B cell (primary cell): ENCODE results near the gene DPP10. TPM values are rescaled to one million over a fixed set of nuclear protein-coding genes. Genes with fewer than 3 reads are reported as not detected.

Experiments used
- ATAC-seq: fragments of 200-7000 bp; cut with Tn5 transposase; one replicate; pipeline ENCODE4 v1.10.0; 2021; ENCODE audit warnings: low read depth, mild to moderate bottlenecking, moderate number of reproducible peaks, moderate library complexity
- CTCF ChIA-PET: fragments of 350-600 bp; sonication (Branson Sonifier 250); formaldehyde crosslinking; loops from one replicate; lab custom pipeline; 2021; ENCODE audit warnings: antibody characterized with exemption, inconsistent platforms; lab: Charles Lee
- POLR2A ChIA-PET: fragments of 350-600 bp; sonication (Branson Sonifier 250); formaldehyde crosslinking; loops from one replicate; lab custom pipeline; 2021; ENCODE audit warnings: antibody characterized with exemption; lab: Charles Lee
- DNase-seq: peaks from one replicate; pipeline ENCODE4 v3.0.0; 2013
- H2AFZ ChIP-seq: 2 replicates; pipeline ENCODE4 v1.6.1; 2012; ENCODE audit warnings: mild to moderate bottlenecking, low read depth, low read length; ENCODE audit not compliant: insufficient read depth, poor library complexity, severe bottlenecking
- H3K27ac ChIP-seq, 2 donors: 1 replicate in 1 of 2; 2 replicates in 1 of 2; pipeline ENCODE4 v1.5.1; 2012 to 2013; ENCODE audit warnings: low read length in 2 of 2, mild to moderate bottlenecking in 2 of 2, moderate library complexity in 1 of 2
- H3K27me3 ChIP-seq, 4 experiments: fragments of 200-600 bp in 1 of 4; sonication (generic) in 1 of 4; replicated peaks in 1 of 4; 1 replicate in 2 of 4; 2 replicates in 2 of 4; pipeline versions ENCODE4 v1.6.1 to v1.7.0; 2013 to 2016; ENCODE audit warnings: low read length in 3 of 4, mild to moderate bottlenecking in 2 of 4, mixed read lengths in 1 of 4, moderate library complexity in 1 of 4; ENCODE audit not compliant: insufficient read depth in 4 of 4, control insufficient read depth in 3 of 4; ENCODE audit errors: control extremely low read depth in 1 of 4
- H3K36me3 ChIP-seq, 2 experiments: replicated peaks in 1 of 2; 1 replicate in 1 of 2; 2 replicates in 1 of 2; pipeline versions ENCODE4 v1.6.1 to v1.7.1; 2013; ENCODE audit warnings: low read length in 1 of 2; ENCODE audit not compliant: insufficient read depth in 2 of 2, control insufficient read depth in 1 of 2; ENCODE audit errors: control extremely low read depth in 1 of 2, extremely low read depth in 1 of 2
- H3K4me1 ChIP-seq, 2 donors: fragments of 200-600 bp in 1 of 2; sonication (generic) in 1 of 2; 1 replicate in 1 of 2; 2 replicates in 1 of 2; pipeline versions ENCODE4 v1.5.1 to v1.6.1; 2013 to 2017; ENCODE audit warnings: low read length in 2 of 2; ENCODE audit not compliant: control insufficient read depth in 2 of 2, insufficient read depth in 2 of 2
- H3K4me2 ChIP-seq: replicated peaks from 2 replicates; pipeline ENCODE3; 2012; ENCODE audit warnings: mild to moderate bottlenecking, low read depth, low read length; ENCODE audit not compliant: poor library complexity, severe bottlenecking
- H3K4me3 ChIP-seq, 5 experiments: fragments of 200-600 bp in 1 of 5; sonication (generic) in 1 of 5; 1 replicate in 3 of 5; 2 replicates in 2 of 5; pipeline versions ENCODE4 v1.5.1 to v1.7.0; 2011 to 2016; ENCODE audit warnings: low read length in 4 of 5, mild to moderate bottlenecking in 4 of 5, low read depth in 2 of 5, control low read depth in 1 of 5, moderate library complexity in 1 of 5; ENCODE audit not compliant: insufficient read depth in 1 of 5; ENCODE audit errors: control extremely low read depth in 1 of 5, extremely low read depth in 1 of 5
- H3K79me2 ChIP-seq: fragments of 200-600 bp; sonication (generic); one replicate; pipeline ENCODE4 v1.6.0; 2016; ENCODE audit warnings: low read length; ENCODE audit not compliant: control insufficient read depth, insufficient read depth
- H3K9ac ChIP-seq: fragments of 200-600 bp; sonication (generic); 2 replicates; pipeline ENCODE4 v1.6.1; 2017; ENCODE audit warnings: mild to moderate bottlenecking, low read length, moderate library complexity
- H3K9me3 ChIP-seq, 3 donors: one replicate each; pipeline versions ENCODE4 v1.6.1 to v1.7.1; 2013; ENCODE audit warnings: low read length in 2 of 3; ENCODE audit not compliant: control insufficient read depth in 2 of 3, insufficient read depth in 1 of 3; ENCODE audit errors: control extremely low read depth in 1 of 3
- H4K20me1 ChIP-seq: 2 replicates; pipeline ENCODE4 v1.6.0; 2012; ENCODE audit warnings: mild to moderate bottlenecking, low read length; ENCODE audit not compliant: insufficient read depth, control insufficient read depth, poor library complexity, severe bottlenecking
- H3K27ac Mint-ChIP-seq: one replicate; pipeline ENCODE4 v1.8.0; 2021; ENCODE audit warnings: mixed read lengths
- H3K27me3 Mint-ChIP-seq: one replicate; pipeline ENCODE4 v1.8.0; 2021; ENCODE audit warnings: mixed read lengths
- H3K4me1 Mint-ChIP-seq: one replicate; pipeline ENCODE4 v1.8.0; 2021; ENCODE audit warnings: mixed read lengths
- H3K4me3 Mint-ChIP-seq: one replicate; pipeline ENCODE4 v1.8.0; 2021; ENCODE audit warnings: mixed read lengths
- H3K9me3 Mint-ChIP-seq: one replicate; pipeline ENCODE4 v1.8.0; 2022; ENCODE audit warnings: mixed read lengths; ENCODE audit not compliant: insufficient read depth
- CTCF ChIP-seq: fragments of 200-600 bp; IDR thresholded peaks from one replicate; pipeline ENCODE4 v1.8.0; 2022; ENCODE audit warnings: antibody characterized with exemption, mild to moderate bottlenecking
- EZH2 ChIP-seq: IDR thresholded peaks from 2 replicates; pipeline ENCODE4 v1.6.1; 2012; ENCODE audit warnings: borderline replicate concordance, low read depth, mild to moderate bottlenecking, moderate library complexity, low read length; ENCODE audit not compliant: insufficient read depth, poor library complexity, severe bottlenecking
- WGBS: methylation state at CpG from one replicate; pipeline ENCODE4 v1.1.5; 2013; ENCODE audit warnings: missing lambda C conversion rate; ENCODE audit not compliant: insufficient coverage; 5-methylcytosine and 5-hydroxymethylcytosine counted together
- intact Hi-C: fragments of 100-400 bp; cut with micrococcal nuclease; formaldehyde crosslinking; loops from one replicate; pipeline ENCODE4 v1.10.0; 2022
- polyA plus RNA-seq: library from polyadenylated mRNA; depleted of rRNA; stranded (reverse); fragments of >200 nt; gene quantifications from 2 replicates; pipeline ENCODE4 v1.2.3, GENCODE V29; 2012
- total RNA-seq, 2 donors: library from RNA; stranded (reverse); fragments of 120-200 nt in 1 of 2; gene quantifications; 1 replicate in 1 of 2; 2 replicates in 1 of 2; pipeline versions ENCODE4 v1.2.3 to v1.2.4, GENCODE V29; 2013 to 2022

The DPP10 gene
- total and polyA plus RNA-seq, 2 donors (not counting 1 experiment from before 2014, with no cell fraction given): not detected

- CTCF ChIA-PET: no interaction called here
- Mint-ChIP-seq H3K27me3 (no peaks in the 10 kb centered on the region), H3K4me3 (no peak overlapping the region), H3K9me3 (peaks cover 2% of the 10 kb centered on the region), H3K27ac (no peak overlapping the region), H3K4me1 (no peaks in the 10 kb centered on the region)
- intact Hi-C loops: no loop called here
- Histone ChIP-seq H3K4me3 (no peak overlapping the region), H3K36me3 (no peaks in the 10 kb centered on the region), H3K4me1 (no peaks in the 10 kb centered on the region), H3K9me3 (no peaks in the 10 kb centered on the region), H3K9ac (no peak overlapping the region), H2AFZ (no peak overlapping the region), H3K27me3 (no peaks in the 10 kb centered on the region), H3K4me2 (no peak overlapping the region), H3K79me2 (no peaks in the 10 kb centered on the region), H4K20me1 (no peaks in the 10 kb centered on the region), H3K27ac (no peak overlapping the region)
- WGBS: 100% methylated on average over 2 of the region's 4 CpGs
- TF ChIP-seq EZH2: no peak
- POLR2A ChIA-PET: no interaction called here
- ATAC-seq: no peak
- no peak for DNase-seq
Measured at GRCh38 chr2:115483666-115484065, 1041.2 kb downstream of the DPP10 start.

- TF ChIP-seq CTCF (no peak), EZH2 (no peak)
- ChIA-PET POLR2A (no interaction called here), CTCF (no interaction called here)
- Mint-ChIP-seq H3K27me3 (no peaks in the 10 kb centered on the region), H3K4me3 (no peak overlapping the region), H3K27ac (no peak overlapping the region), H3K4me1 (no peaks in the 10 kb centered on the region), H3K9me3 (peaks cover 2% of the 10 kb centered on the region)
- Histone ChIP-seq H3K4me2 (no peak overlapping the region), H3K4me3 (no peak overlapping the region), H3K27ac (no peak overlapping the region), H2AFZ (no peak overlapping the region), H3K9me3 (no peaks in the 10 kb centered on the region), H3K9ac (no peak overlapping the region), H3K27me3 (no peaks in the 10 kb centered on the region), H4K20me1 (no peaks in the 10 kb centered on the region), H3K36me3 (no peaks in the 10 kb centered on the region), H3K4me1 (no peaks in the 10 kb centered on the region), H3K79me2 (no peaks in the 10 kb centered on the region)
- no peak for ATAC-seq
- DNase-seq: no peak
- intact Hi-C loops: no loop called here
- WGBS: no CpG with 5 or more reads among the region's 1 CpG
Measured at GRCh38 chr2:115484486-115484885, 1042.0 kb downstream of the DPP10 start.
